GM18502 (cell line): ENCODE results near the gene NTM.

Source experiments
- ATAC-seq: cut with Tn5 transposase; IDR thresholded peaks from one replicate; pipeline ENCODE4 v1.9.1; 2021; ENCODE audit warnings: mild to moderate bottlenecking; ENCODE audit not compliant: unreplicated experiment, poor library complexity

Gene NTM

GRCh38 chr11:131954146-131954545 lies 583.7 kb downstream of the NTM start:
- no peak for ATAC-seq

GRCh38 chr11:131955904-131956303 lies 585.5 kb downstream of the NTM start:
- ATAC-seq: no peak

GRCh38 chr11:131957201-131957600 lies 586.8 kb downstream of the NTM start:
- ATAC-seq: no peak

- no peak for ATAC-seq
Observed at GRCh38 chr11:131957875-131958274, 587.5 kb downstream of the NTM start.

- no peak for ATAC-seq
Observed at GRCh38 chr11:131962818-131963217, 592.4 kb downstream of the NTM start.

GRCh38 chr11:131964698-131965483 lies 594.5 kb downstream of the NTM start:
- no peak for ATAC-seq

GRCh38 chr11:131965504-131965903 lies 595.1 kb downstream of the NTM start:
- ATAC-seq: no peak

GRCh38 chr11:131966667-131967066 lies 596.3 kb downstream of the NTM start:
- no peak for ATAC-seq

GRCh38 chr11:131969261-131969660 lies 598.8 kb downstream of the NTM start:
- ATAC-seq: no peak

GRCh38 chr11:131973061-131973460 lies 602.6 kb downstream of the NTM start:
- ATAC-seq: no peak

GRCh38 chr11:131975619-131976018 lies 605.2 kb downstream of the NTM start:
- ATAC-seq: no peak

- no peak for ATAC-seq
Observed at GRCh38 chr11:131976021-131976420, 605.6 kb downstream of the NTM start.

GRCh38 chr11:131977231-131977630 lies 606.8 kb downstream of the NTM start:
- ATAC-seq: no peak

- ATAC-seq: no peak
Observed at GRCh38 chr11:131977854-131978253, 607.4 kb downstream of the NTM start.

- no peak for ATAC-seq
Observed at GRCh38 chr11:131978351-131978750, 607.9 kb downstream of the NTM start.

- ATAC-seq: no peak
Observed at GRCh38 chr11:131979364-131979763, 608.9 kb downstream of the NTM start.

GRCh38 chr11:131980199-131980598 lies 609.8 kb downstream of the NTM start:
- ATAC-seq: no peak

GRCh38 chr11:131980888-131981668 lies 610.7 kb downstream of the NTM start:
- no peak for ATAC-seq

GRCh38 chr11:131982154-131982553 lies 611.7 kb downstream of the NTM start:
- no peak for ATAC-seq

GRCh38 chr11:131985846-131986301 lies 615.5 kb downstream of the NTM start:
- no peak for ATAC-seq

GRCh38 chr11:131987703-131988102 lies 617.3 kb downstream of the NTM start:
- no peak for ATAC-seq

GRCh38 chr11:131991606-131992005 lies 621.2 kb downstream of the NTM start:
- no peak for ATAC-seq
